Stimulated activated CD4-positive, alpha-beta T cell treated with anti-CD3 and anti-CD28 coated beads, TNF-alpha, amount 100 ng/mL, for 24 hours (primary cell): ENCODE results near the gene EXPH5.
A peak's percentile ranks its signal among the peaks of the same experiment; 100 is the strongest.

Experiments
- DNase-seq, 3 experiments: peaks; one replicate each; pipeline ENCODE4 v3.0.0-alpha.2; 2020; ENCODE audit warnings: low read depth in 3 of 3

The EXPH5 gene

DNA sequence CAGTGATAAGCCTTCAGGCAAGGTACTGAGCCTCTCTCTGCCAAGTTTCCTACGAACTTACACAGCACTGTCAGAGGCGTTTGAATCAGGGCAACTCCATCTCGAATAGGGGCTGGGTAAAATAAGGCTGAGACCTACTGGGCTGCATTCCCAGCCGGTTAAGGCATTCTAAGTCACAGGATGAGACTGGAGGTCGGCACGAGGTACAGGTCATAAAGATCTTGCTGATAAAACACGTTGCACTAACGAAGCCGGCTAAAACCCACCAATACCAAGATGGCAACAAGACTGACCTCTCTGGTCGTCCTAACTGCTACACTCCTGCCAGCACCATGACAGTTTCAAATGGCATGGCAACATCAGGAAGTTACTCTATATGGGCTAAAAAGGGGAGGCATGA lies 75.0 kb downstream of the EXPH5 start:
- DNase-seq, result no peak

DNA sequence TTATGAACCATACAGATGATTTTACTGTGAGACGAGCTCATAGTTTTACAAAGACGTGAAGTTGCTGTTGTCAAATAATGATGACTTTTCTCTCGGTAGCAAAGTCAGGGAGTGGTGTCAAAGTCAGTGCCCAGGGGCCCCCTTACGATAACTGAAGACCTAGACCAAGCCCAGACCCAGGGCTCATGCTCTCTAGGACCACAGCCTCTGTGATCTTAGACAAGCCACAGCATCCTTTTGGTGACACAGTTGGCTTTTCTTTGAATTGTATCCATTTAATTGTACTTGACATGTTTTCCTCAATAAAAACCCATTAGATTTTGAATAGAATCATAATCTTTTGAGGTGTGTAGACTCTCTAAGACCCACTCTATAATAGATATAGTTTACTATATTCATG lies 77.4 kb downstream of the EXPH5 start:
- no peak for DNase-seq

DNA sequence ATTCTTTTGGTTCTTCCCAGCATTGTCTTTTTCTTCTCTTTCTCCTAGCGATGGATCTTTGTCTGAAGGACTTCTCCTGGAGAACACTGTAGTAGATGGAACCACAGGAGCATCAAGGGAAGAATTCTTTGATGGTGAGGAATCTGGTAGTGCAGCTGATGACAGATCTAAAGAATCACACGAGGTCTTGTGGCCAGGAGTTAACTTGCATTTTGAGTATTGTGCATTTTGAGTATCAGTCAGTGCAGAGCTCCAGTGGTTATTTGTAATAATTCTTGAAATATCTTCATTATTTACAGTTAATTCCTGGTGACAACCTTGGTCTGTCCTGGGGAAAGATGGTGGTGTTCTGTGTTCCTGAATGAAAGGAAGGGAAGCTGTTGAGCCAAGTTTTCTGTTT lies 80.9 kb downstream of the EXPH5 start:
- DNase-seq, result no peak

DNA sequence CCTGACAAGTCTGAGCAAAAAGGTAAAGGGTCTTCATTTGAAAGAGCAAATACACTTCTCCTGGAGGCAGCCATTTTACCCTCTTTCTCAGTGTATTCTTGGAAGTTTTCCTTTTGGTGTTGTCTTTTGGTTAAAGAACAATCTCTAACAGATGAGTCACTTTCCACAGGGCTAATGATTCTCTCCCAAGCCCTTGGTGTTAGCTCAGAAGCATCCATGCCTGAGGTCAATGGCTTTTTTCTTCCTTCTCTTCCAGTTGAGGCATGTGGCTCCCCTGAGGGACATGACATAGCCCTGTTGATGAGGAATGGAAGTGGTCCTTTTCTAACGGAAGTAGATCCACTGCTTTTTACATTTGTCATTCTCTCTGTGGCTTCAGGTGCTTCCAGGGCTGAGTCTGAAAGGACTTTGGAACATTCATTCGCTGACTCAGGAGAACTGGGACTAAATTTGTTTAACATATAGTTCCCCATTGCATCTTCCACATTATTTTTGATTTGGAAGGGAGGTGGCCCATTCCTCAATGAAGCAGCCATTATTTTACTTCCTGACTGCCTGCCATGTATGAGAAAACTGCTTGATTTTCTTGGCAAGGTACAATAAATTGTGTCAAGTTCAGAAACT lies 81.6 kb downstream of the EXPH5 start:
- no peak for DNase-seq

DNA sequence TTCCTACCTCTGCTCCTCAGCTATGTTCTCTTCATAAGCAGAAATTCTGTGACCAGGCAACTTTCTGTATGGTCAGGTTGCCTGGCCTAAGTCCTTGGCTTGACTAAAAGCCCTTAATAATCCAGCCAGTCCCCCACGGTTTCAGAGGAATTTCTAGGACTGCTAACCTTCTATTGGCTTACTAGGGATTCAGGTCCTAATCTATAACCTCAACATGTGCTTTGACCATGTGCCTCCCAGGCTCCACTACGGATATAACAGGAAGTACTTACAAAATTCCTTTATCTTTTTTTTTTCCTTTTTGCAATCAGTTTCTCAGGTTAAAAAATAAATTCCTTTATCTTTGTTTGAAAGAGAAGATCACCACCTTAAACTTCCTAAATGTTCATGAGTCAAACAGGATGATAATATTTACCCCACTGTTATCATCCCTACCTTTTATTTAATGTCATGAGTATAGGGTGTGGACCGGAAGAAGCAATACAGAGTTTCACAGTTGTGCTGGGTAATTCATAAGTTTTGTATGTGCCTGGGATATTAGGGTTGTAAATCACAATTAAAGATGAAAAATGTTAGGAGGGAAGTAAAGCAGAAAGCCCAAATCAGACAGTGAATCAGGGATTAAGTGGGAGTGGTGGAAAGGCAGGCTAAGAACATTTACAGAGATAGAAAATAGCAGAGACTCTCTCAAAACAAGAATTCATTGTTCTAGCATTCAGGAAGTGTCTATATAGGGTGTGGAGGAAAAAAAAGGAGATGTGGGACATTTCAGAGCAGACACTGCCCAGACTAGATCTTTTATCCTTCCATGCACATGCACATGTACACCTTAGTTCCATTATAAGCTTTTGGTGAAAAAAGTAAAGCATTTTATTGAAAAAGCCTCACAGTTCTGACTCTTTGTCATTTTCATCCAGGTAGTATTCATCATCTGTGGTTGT lies 84.6 kb downstream of the EXPH5 start:
- DNase-seq, result no peak

DNA sequence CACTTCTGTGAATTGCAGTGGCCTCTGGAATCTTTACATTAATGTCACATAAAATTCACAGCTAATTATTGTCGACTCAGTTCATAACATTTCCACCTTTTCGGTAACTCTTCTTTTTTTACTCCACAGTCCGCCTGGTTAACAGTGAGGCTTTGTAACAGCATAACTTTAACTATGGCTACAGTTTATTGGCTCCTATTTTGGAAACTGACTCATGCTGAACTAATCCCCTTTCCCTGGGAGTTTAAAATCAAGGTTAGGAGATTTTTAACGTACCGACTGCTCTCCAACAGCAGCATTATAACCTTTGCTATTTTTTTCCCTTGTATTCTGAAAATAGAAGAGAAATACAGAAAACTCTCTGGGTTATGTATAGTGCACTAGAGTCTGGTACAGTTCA lies 92.2 kb downstream of the EXPH5 start:
- DNase-seq, result no peak

DNA sequence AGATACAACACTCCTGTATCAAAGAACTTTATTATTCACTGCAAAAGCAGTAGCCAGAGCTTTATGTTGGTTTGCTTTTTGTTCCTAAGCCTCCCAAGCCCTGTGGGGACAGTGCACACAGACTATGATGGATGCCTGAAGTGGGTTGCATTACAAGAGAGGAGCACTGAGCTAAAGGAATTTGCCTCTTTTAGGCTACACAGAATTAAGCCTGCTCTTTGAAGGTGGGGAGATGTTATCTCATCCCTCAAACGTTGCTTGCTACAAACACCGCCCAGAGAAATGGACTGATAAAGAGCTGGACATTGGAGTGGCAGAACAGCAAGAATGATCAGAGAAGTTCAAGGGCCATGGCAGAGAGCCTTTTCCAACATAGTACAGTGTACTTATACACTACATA lies 92.8 kb downstream of the EXPH5 start:
- DNase-seq, result no peak

DNA sequence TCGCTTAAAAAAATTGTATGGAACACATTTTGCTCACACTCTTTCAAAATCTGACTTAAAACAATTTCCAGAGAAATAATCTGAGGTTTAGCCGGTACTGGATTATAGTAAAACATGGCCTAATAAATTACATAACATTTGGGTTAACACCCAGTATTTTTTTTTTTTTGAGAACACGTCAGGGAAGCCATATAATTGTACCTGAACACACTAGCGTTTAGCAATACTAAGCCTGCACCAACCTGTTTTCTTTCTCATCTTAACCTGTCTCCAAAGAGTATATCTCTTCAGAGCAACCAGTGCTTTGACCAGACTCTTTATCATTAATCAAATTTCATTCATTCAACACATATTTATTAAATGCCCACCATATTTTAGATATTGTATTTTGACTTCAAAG lies 93.4 kb downstream of the EXPH5 start:
- DNase-seq, result no peak

DNA sequence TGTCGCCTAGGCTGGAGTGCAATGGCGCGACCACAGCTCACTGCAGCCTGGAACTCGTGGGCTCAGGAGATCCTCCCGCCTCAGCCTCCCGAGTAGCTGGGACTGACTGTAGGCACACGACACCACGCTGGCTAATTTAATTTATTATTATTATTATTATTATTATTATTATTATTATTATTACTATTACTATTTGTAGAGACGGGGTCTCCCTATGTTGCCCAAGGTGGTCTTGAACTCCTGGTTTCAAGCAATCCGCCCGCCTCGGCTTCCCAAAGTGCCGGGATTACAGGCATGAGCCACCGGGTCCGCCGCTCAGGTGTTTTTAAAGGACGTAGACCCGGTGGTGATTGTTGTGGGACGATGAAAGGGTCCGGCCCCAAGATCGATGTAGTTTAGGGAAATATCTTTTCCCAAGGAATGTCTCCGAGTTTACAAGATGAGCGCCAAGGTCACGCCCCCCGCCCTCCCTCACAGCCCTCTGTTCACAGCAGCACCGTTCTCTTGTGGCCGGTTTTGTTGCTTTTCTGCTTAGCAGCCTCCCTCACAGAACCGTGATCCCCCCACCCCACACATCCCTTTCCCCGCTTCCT lies 94.7 kb downstream of the EXPH5 start:
- no peak for DNase-seq

DNA sequence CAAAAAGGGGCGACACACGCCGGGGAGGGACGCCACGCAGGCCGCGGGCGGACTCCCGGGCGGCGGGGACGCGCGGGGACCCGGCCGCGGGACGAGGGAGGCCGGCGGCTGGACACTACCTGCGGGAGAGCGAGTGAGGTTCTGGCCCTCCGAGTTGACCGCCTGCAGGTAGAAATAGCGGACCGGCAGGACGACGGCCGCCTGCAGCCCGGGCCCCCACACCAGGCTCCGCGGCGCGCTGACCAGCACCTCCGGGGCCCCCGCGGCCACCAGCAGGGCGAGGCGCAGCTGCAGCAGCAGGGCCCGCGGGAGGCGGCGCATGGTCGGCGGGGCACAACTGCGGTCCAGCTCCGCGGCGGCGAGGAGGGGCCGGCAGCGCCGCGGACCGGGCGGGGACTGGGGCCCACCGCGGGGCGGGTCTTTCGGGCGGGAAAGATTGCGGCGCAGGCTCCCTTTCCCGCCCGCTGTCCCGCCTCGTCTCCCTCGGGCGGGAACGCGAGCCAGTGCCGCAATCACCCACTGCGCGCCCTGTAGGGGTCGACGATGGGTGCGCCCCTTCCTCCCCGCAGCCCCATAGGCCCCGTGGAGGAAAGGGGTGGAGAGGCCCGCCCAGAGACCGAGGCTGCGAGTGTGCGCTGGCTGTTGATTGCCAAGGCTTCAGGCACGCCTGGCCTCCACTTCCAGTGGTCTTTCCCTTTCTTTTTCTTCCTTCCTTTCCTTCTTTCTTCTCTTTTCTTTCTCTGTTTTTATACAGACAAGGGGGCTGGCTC lies 95.3 kb downstream of the EXPH5 start, which contains the start of gene POGLUT3:
POGLUT3 (minus strand) TSS at position 339 of the 770 bp plus-strand sequence; CDS start at position 321, 18 bp downstream.
- peak in 2 of 3 experiments; percentile 3 to 38 for DNase-seq

DNA sequence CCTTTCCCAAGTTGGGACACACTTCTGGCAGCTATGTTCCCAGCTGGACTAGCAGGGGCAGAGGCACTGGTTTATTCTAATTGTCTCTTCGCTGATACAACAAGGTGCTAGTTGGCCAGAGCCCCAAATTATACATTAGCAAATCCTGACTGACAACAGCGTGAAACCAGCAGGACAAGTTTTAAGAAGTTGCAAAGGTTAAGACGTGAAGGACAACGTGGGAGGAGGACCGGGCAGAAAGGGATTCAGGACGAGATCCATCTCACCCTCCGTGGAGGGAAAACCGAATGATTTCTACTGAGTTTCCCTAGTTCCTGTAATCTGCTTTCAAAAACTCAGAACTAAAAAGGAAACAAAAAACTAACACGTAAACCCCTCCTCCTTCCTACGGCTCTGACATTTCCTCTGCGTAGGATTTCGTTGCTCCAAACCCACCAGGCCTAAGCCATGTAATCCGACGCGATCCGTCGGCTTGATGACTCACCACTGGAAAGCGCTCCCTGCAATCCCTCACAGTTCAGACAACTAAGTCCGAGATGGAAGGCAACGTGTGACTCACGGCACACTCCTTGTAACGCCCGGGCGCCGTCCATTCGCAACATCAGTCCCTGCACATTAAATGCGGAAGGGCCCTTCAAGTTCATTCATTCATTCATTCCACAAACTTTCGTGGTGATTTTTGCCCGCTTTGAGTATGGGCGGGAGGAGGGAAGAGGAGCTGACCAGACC lies 96.1 kb downstream of the EXPH5 start:
- peak; percentile 35 to 74 (median 46) for DNase-seq

DNA sequence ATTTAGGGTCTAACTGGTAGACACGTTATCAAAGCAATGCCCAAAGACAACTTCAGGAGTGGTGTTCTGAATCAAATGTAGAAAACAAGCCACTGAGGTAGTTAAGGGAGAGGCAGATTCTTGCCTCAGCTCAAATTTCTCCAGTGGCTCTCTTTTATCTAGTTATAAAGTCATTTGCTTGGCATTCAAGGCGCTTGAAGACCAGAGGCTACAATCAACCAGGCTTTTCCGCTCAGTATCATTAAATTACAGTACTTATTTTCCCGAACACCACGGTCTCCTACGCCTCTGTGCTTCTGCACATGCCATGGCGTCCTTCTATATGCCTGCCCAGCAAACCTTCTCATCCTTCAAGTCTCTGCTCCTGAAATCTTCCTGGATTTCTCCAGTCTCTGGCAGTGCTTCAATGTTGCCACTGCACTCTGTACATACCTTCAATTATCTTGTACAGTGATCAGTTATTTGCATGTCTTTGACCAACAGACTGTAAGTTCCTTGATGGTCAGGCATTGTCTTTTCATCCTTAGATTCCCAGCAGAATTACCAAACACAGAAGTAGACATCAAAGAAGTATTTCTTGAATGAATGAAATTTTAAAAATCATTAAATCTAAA lies 96.8 kb downstream of the EXPH5 start:
- no peak for DNase-seq

DNA sequence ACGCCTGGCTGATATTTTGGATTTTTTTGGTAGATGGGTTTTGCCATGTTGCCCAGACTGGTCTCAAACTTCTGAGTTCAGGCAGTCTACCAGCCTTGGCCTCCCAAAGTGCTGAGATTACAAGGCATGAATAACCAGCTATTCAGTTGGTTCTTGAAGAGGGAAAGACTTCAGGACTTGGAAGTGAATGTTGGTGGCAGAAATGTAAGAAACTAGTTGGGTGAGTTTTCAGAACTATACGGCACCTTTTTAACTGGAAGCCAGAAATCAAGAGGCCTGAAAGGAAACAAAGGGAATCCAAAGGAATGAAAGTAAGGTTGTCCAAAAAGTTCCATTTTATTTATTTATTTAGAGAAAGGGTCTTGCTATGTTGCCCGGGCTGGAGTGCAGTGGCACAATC lies 98.2 kb downstream of the EXPH5 start:
- no peak for DNase-seq

DNA sequence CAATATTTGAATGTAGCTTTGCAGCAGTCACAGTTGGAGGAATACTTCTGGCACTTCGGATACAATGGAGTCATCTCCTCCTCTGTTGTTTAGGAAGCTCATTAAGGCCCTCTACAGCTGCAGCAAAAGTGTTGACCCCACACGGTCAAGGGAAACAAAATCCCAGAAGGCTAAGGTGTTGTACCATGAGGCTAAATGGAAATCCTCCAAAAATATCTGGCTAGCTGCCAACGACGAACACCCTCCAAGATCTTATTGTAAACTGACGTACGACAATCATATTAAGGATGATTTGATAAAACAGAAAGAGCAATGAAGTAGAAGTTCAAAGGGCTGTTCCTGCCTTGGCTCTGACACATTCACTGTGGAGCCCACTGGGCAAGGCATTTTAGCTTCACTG lies 99.4 kb downstream of the EXPH5 start:
- DNase-seq, result no peak

DNA sequence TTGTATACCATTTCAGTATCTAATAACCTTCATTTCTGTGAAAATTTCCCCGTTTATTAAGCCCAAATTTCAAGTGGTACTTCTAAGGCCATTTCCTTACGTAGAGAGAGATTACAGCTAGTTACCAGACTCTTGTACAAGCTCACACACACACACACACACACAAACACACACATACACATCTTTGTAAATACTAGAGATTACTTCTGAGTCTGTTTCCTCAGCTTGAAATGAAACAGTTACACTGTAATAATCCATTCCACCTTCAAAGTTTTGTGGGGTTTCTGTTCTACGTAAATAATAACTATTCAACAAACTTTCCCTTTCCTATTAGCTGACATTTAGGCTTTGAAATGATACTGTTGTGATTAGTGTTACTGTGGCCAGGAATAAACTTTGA lies 101.6 kb downstream of the EXPH5 start:
- DNase-seq, result no peak

DNA sequence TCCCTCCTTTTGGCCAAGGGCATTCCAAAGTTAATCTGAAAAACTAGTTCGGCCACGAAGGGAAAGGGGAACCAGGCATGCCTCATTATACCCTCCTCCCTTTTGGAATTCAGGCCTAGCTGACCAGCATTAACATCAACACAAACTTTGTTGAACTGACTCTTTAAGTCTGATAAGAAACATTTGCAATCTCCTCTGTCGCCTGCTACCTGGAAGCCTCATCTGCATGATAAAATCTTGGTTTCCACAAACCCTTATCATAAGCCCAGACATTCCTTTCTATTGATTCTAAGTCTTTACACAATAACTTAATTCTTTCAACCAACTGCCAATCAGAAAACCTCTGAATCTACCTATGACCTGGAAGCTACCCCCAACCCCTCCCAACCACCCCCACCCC lies 106.7 kb downstream of the EXPH5 start:
- no peak for DNase-seq

DNA sequence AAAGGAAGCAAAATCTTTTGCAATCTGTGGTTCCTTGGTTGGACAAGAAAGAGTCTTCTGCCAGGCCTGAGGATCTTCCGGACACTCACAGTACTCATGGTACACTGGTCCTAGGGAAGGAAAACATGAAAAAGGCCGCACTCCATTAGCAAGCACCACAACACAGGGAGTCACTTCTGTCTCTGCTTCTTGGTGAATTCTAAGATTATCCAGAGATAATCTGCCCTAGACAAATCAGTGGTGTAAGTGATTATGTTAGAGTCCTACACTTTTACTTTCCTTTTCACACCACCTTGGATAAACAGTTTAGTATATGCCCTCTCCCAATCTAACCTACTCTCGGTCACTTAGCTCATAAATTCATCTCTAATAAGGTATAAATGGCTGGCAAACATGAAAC lies 107.2 kb downstream of the EXPH5 start:
- no peak for DNase-seq

DNA sequence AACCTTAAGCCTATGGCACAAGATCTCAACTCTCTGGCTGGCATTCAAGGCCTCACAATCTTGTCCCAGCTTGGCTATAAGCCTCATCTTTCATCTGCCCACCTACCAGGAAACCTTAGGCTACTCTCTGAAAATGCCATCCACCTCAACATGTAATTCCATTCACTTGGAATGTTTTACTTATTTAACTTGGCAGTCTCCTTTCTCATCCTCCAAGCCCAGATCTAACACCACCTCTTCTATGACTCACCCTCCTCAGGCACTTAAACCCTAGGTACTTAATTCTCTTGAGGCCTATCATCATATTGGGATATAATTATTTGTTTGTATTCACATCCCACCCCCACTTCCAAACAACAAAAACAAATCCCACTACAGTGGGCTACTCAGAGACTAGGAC lies 110.4 kb downstream of the EXPH5 start:
- no peak for DNase-seq

DNA sequence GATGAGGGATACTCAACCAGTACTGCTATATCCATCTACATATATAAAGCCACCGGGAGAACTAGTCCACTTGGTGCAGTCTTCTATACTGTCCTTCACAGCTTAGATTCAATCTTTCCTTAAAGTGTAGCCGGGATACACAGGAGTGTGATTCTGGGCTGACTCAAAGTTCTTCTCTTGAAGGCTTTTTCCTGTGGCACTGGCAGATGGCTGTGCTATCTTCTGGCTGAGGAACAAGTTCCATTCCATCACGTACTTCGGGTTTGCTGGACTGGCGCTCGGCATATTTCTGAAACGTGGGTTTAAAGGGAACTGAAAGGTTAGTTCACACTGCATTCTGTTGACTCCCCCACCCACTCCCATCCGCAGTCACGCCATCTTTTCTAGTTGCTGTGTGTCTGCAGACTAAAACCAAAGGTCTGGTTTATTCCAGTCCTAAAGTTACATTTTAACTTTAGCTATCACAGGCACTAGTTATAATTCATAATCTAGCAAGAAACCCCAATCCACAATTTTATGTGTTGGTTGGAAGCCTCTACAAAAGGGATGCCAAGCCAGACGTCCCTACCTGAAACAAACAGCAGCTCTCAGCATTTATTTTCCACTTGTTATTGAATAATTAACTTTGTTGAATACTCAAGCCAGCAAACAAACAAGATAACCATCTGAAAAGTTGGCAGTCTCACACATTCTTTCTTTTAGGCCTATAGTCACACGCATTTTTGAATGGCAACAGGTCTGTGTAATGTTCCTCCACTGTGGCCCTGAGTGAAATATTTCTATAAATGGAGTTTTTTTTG lies 118.7 kb downstream of the EXPH5 start:
- DNase-seq, result no peak

DNA sequence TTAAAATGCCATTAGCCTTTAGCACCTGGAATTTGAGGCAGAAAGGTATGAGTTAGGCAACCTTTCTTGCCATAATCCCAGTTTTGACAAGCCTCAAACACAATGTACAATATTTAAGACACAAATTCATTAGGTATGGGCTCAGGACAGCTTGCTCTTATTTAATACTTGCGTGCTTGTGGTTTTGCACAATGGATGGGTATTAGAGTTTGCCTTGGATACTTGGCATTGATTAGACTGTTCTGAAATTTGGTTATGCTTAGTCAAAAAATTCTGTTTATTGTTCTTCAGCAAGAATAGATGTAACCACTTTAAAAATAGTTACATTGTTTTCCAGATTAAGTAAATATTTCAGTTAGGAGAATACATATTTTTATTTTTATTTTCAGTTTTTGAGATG lies 120.9 kb downstream of the EXPH5 start:
- DNase-seq, result no peak
